ENCODE measurements around the gene MAGI3. TPM values are rescaled to one million over a fixed set of nuclear protein-coding genes. Genes with fewer than 3 reads are reported as not detected.

The MAGI3 gene
- total RNA-seq, 2 experiments from 2014 or later, result 4.7 to 7.8 TPM

- Histone ChIP-seq H4K20me1 (ENCODE audit: insufficient read depth, low read length) (no peaks in the 10 kb centered on the region), H3K36me3 (ENCODE audit: insufficient read depth, low read length) (no peaks in the 10 kb centered on the region), H3K4me1 (ENCODE audit: insufficient read depth, low read length, poor library complexity, severe bottlenecking) (no peaks in the 10 kb centered on the region), H2AFZ (ENCODE audit: low read length) (no peak overlapping the region), H3K27ac (ENCODE audit: low read depth, low read length, poor library complexity, severe bottlenecking) (no peak overlapping the region), H3K79me2 (ENCODE audit: insufficient read depth, low read depth, low read length) (no peaks in the 10 kb centered on the region), H3K4me3 (ENCODE audit: low read depth, low read length, poor library complexity, severe bottlenecking) (no peak overlapping the region), H3K9me3 (ENCODE audit: low read length) (no peaks in the 10 kb centered on the region), H3K4me2 (ENCODE audit: low read length) (no peak overlapping the region), H3K9me2 (ENCODE audit: insufficient read depth, low read length) (no peaks in the 10 kb centered on the region)
- BruUV-seq (replicated peaks), result no TSS peak
- CTCF ChIA-PET (ENCODE audit: unreplicated experiment), result no interaction called here
- no peak for TF ChIP-seq CTCF (conservative IDR thresholded peaks at IDR 0.05; ENCODE audit: low read length)
- no peak for TF ChIP-seq EZH2phosphoT487 (IDR thresholded peaks at IDR 0.05; ENCODE audit: borderline replicate concordance, low read depth, low read length)
- no peak for DNase-seq (ENCODE audit: low spot score)
- intact Hi-C loops (cut with micrococcal nuclease; ENCODE audit: unreplicated experiment), result no loop called here
- POLR2A ChIA-PET, result no interaction called here
Observed at GRCh38 chr1:113551728-113552127, 161.4 kb downstream of the MAGI3 start.

GRCh38 chr1:113552244-113552643 is 161.9 kb downstream of the MAGI3 start:
- no peaks in the 10 kb centered on the region for H3K9me3 ChIP-seq (ENCODE audit: low read length)
- TF ChIP-seq EZH2phosphoT487 (IDR thresholded peaks at IDR 0.05; ENCODE audit: borderline replicate concordance, low read depth, low read length) (no peak), CTCF (conservative IDR thresholded peaks at IDR 0.05; ENCODE audit: low read length) (no peak)
- H3K36me3 ChIP-seq (ENCODE audit: insufficient read depth, low read length), result no peaks in the 10 kb centered on the region
- H3K79me2 ChIP-seq (ENCODE audit: insufficient read depth, low read depth, low read length), result no peaks in the 10 kb centered on the region
- H4K20me1 ChIP-seq (ENCODE audit: insufficient read depth, low read length), result no peaks in the 10 kb centered on the region
- POLR2A ChIA-PET, result interaction anchor here (0.8 to 0.9 kb wide), 2 partner anchors 19 to 32 kb away, joined by 3 read pairs; no protein-coding TSS in a partner anchor
- no TSS peak for BruUV-seq (replicated peaks)
- CTCF ChIA-PET (ENCODE audit: unreplicated experiment), result no interaction called here
- H3K27ac ChIP-seq (ENCODE audit: low read depth, low read length, poor library complexity, severe bottlenecking), result no peak overlapping the region
- no peaks in the 10 kb centered on the region for H3K4me1 ChIP-seq (ENCODE audit: insufficient read depth, low read length, poor library complexity, severe bottlenecking)
- no peak overlapping the region for H2AFZ ChIP-seq (ENCODE audit: low read length)
- no peak overlapping the region for H3K4me3 ChIP-seq (ENCODE audit: low read depth, low read length, poor library complexity, severe bottlenecking)
- no peak for DNase-seq (ENCODE audit: low spot score)
- no peaks in the 10 kb centered on the region for H3K9me2 ChIP-seq (ENCODE audit: insufficient read depth, low read length)
- intact Hi-C loops (cut with micrococcal nuclease; ENCODE audit: unreplicated experiment), result no loop called here
- no peak overlapping the region for H3K4me2 ChIP-seq (ENCODE audit: low read length)

GRCh38 chr1:113557187-113557586 is 166.9 kb downstream of the MAGI3 start:
- ChIA-PET CTCF (ENCODE audit: unreplicated experiment) (no interaction called here), POLR2A (no interaction called here)
- no peak overlapping the region for H3K4me3 ChIP-seq (ENCODE audit: low read depth, low read length, poor library complexity, severe bottlenecking)
- DNase-seq (ENCODE audit: low spot score), result no peak
- H3K79me2 ChIP-seq (ENCODE audit: insufficient read depth, low read depth, low read length), result no peaks in the 10 kb centered on the region
- no TSS peak for BruUV-seq (replicated peaks)
- H2AFZ ChIP-seq (ENCODE audit: low read length), result no peak overlapping the region
- no peaks in the 10 kb centered on the region for H3K36me3 ChIP-seq (ENCODE audit: insufficient read depth, low read length)
- intact Hi-C loops (cut with micrococcal nuclease; ENCODE audit: unreplicated experiment), result no loop called here
- no peaks in the 10 kb centered on the region for H3K9me2 ChIP-seq (ENCODE audit: insufficient read depth, low read length)
- no peak overlapping the region for H3K4me2 ChIP-seq (ENCODE audit: low read length)
- no peak overlapping the region for H3K27ac ChIP-seq (ENCODE audit: low read depth, low read length, poor library complexity, severe bottlenecking)
- no peaks in the 10 kb centered on the region for H3K9me3 ChIP-seq (ENCODE audit: low read length)
- H4K20me1 ChIP-seq (ENCODE audit: insufficient read depth, low read length), result no peaks in the 10 kb centered on the region
- TF ChIP-seq CTCF (conservative IDR thresholded peaks at IDR 0.05; ENCODE audit: low read length) (no peak), EZH2phosphoT487 (IDR thresholded peaks at IDR 0.05; ENCODE audit: borderline replicate concordance, low read depth, low read length) (no peak)
- H3K4me1 ChIP-seq (ENCODE audit: insufficient read depth, low read length, poor library complexity, severe bottlenecking), result no peaks in the 10 kb centered on the region

Measured in OCI-LY7 (cell line).